Ishikawa (cell line): Measurements from ENCODE around the gene KRTAP27-1.

ENCODE experiments used
- CEBPB ChIP-seq: IDR thresholded peaks from 2 replicates; pipeline ENCODE4 v1.6.1; 2012
- CREB1 ChIP-seq: IDR thresholded peaks from 2 replicates; pipeline ENCODE4 v1.6.1; 2012; ENCODE audit warnings: low read depth
- EGR1 ChIP-seq: IDR thresholded peaks from 2 replicates; pipeline ENCODE4 v1.6.1; 2012
- EP300 ChIP-seq: IDR thresholded peaks from 2 replicates; pipeline ENCODE4 v1.6.1; 2012; ENCODE audit warnings: borderline replicate concordance
- FOXM1 ChIP-seq: IDR thresholded peaks from 2 replicates; pipeline ENCODE4 v1.6.1; 2012; ENCODE audit warnings: low read depth, borderline replicate concordance
- NFIC ChIP-seq: IDR thresholded peaks from 2 replicates; pipeline ENCODE4 v1.6.1; 2012
- REST ChIP-seq: IDR thresholded peaks from 2 replicates; pipeline ENCODE4 v1.6.1; 2012; ENCODE audit warnings: low read depth, mild to moderate bottlenecking
- TAF1 ChIP-seq: IDR thresholded peaks from 2 replicates; pipeline ENCODE4 v1.6.1; 2012; ENCODE audit warnings: low read depth, mild to moderate bottlenecking
- TCF12 ChIP-seq: IDR thresholded peaks from 2 replicates; pipeline ENCODE4 v1.6.1; 2012; ENCODE audit warnings: low read depth
- YY1 ChIP-seq: IDR thresholded peaks from 2 replicates; pipeline ENCODE4 v1.6.1; 2012; ENCODE audit warnings: low read depth
- TF ChIP-seq, protein P1 (sequence below): IDR thresholded peaks from 2 replicates; pipeline ENCODE4 v1.6.1; 2012
- TF ChIP-seq, protein P2 (sequence below): IDR thresholded peaks from 2 replicates; pipeline ENCODE4 v1.6.1; 2012

GRCh38 chr21:30333736-30334135 is 3.8 kb downstream of the KRTAP27-1 start:
- TF ChIP-seq REST = no peak
- no peak for TF ChIP-seq CEBPB
- TF ChIP-seq, protein P1, sequence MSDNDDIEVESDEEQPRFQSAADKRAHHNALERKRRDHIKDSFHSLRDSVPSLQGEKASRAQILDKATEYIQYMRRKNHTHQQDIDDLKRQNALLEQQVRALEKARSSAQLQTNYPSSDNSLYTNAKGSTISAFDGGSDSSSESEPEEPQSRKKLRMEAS = no peak
- no peak for TF ChIP-seq EGR1
- TF ChIP-seq YY1 = no peak
- TF ChIP-seq TCF12 = no peak
- TF ChIP-seq NFIC = no peak
- TF ChIP-seq EP300 = no peak
- TF ChIP-seq FOXM1 = no peak
- no peak for TF ChIP-seq TAF1
- TF ChIP-seq, protein P2, sequence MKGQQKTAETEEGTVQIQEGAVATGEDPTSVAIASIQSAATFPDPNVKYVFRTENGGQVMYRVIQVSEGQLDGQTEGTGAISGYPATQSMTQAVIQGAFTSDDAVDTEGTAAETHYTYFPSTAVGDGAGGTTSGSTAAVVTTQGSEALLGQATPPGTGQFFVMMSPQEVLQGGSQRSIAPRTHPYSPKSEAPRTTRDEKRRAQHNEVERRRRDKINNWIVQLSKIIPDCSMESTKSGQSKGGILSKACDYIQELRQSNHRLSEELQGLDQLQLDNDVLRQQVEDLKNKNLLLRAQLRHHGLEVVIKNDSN = no peak
- no peak for TF ChIP-seq CREB1
